IPS-18c (cell line): ENCODE measurements around the gene DIABLO.
"Not testable (repeated sequence)": the region's sequence is repeated elsewhere in the genome, so short reads cannot be mapped to it uniquely, and the experiment has no call there.

Experiments used
- H3K4me3 ChIP-seq: 2 replicates; pipeline ENCODE4 v1.7.0; 2013; ENCODE audit warnings: low read depth, mild to moderate bottlenecking, low read length, moderate library complexity; ENCODE audit not compliant: insufficient read depth
- H3K9me3 ChIP-seq: one replicate; pipeline ENCODE4 v1.6.1; 2013; ENCODE audit warnings: mild to moderate bottlenecking, low read length, moderate library complexity; ENCODE audit not compliant: control insufficient read depth, insufficient read depth

Gene DIABLO

DNA sequence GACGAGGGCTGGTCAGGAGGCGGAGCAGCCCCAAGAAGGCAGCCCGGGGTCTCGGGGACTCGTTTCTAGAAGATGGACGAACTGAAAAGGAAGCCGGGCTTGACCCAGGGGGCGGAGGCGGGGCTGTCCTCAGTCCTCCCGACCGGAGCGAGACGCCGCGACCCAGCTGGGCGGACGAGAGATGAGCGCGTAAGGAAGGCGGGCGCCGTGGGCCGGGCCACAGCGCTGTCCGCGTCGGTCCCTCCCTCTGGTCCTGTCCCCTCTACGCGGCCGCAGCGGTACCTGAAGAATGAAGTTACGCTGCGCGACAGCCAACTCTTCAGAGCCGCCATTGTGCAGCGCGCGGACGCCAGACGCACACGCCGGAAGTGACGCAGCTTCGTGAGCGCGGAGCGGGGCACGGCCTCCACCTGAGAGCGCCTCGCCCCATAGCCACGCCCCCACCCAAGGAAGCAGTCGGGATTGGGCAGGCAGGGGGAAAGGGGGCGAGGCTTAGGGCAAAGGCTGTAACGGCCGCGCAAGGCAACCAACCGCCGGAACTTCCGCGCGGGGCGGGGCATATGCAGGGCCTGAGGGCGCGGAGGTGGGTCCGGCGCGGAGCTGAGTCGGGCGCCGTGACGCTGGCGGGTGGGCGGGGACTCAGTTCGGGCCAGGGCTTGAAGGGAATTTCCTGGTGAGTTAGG is at the start of gene DIABLO:
Gene DIABLO, minus strand, starts transcription at position 370 of the 683 bp plus-strand sequence. Its CDS starts 38 bp downstream, at position 332.
- peak within 1 kb of the TSS; percentile 100 for H3K4me3 ChIP-seq
- H3K9me3 ChIP-seq = no peaks in the 10 kb centered on the region

GRCh38 chr12:122275459-122275858 is 49.6 kb upstream of the DIABLO start:
- Histone ChIP-seq H3K9me3 (no peaks in the 10 kb centered on the region), H3K4me3 (no peak overlapping the region)

DNA sequence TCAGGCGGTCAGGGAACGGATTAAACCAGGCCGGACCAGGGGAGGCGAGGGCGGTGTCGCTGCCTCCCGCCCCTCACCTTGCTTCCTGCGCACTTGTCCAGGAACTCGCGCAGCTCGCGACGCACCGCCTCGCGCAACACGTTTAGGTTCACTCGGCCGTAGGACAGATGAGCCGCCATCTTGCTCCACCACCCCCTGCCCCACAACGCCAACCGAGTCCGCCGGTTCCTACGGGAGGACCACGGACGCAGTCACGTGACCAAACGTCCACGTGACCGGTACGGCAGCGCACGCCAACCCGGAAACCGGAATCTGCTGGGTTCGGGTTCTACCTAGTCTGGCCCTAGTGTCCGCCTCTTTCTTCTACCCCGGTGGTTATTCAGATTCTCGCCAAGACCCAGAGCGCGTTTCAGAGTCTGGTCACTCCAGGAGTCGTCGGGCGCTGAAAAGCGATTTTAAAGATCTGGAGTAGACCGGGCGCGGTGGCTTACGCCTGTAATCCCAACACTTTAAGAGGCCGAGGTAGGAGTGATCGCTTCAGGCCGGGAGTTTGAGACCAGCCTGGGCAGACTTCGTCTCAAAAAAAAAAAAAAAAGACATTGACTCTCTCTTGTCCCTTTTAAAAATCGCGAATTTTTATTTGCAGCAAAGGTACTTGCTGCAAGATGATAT is 40.5 kb upstream of the DIABLO start, which contains the start of gene VPS33A:
Gene VPS33A, minus strand, starts transcription at position 265 of the 672 bp plus-strand sequence. Its CDS starts 86 bp downstream, at position 179.
- peak within 1 kb of the TSS; percentile 79 for H3K4me3 ChIP-seq
- no peaks in the 10 kb centered on the region for H3K9me3 ChIP-seq

DNA sequence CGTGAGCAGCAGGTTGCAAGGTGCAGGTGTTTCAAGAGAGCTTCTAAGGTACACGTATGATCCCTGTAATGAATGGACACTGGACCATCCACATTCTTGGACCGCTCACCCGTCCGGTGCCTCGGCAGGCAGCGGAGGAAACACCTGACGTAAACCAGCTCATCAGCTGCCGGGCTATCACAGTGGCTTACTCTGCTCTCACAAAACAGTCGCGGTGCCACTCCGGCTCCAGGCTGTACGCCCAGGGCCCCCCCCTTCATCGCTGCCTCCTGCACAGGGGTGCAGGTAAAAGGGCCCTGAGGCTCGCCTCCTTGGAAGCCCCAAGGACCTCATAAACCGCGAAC is 40.0 kb upstream of the DIABLO start:
- no peaks in the 10 kb centered on the region for H3K9me3 ChIP-seq
- peak overlapping the region; percentile 79 for H3K4me3 ChIP-seq

DNA sequence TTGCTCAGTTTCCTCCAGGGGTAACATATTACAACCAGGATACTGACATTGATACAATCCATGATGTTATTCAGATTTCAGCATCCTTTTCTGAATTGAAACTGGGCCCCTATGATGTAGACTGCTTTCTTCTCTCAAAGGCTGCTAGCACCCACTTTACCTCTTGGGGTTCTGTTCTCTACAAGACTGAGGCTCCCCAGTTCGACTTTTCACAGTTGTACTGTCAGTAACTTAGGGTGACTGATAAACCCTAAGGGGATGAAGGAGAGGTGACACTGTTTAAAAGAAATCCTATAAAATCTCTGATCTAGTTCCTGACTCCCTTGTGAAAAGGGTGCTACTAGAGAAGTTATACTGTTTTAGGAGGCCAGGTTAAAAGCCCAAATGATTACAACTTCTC is 39.6 kb upstream of the DIABLO start:
- peak overlapping the region; percentile 79 for H3K4me3 ChIP-seq
- no peaks in the 10 kb centered on the region for H3K9me3 ChIP-seq

- H3K4me3 ChIP-seq, H3K9me3 ChIP-seq: not testable (repeated sequence)
Measured at GRCh38 chr12:122260735-122261134, 34.9 kb upstream of the DIABLO start.

- not testable (repeated sequence) for H3K9me3 ChIP-seq, H3K4me3 ChIP-seq
Measured at GRCh38 chr12:122258939-122259338, 33.1 kb upstream of the DIABLO start.

DNA sequence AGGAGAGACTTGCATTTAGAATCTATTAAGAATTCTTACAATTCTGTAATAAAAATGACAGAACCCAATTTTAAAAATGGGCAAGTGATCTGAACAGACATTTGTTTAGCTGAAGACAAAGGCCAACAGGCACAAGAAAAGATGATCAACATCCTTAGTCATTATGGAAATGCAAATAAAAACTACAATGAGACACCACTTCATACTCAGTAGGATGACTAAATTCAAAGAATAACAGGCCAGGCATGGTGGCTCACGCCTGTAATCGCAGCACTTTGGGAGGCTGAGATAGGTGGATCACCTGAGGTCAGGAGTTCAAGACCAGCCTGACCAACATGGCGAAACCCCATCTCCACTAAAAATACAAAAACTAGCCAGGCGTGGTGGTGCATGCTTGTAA is 32.6 kb upstream of the DIABLO start:
- H3K9me3 ChIP-seq, H3K4me3 ChIP-seq: not testable (repeated sequence)

GRCh38 chr12:122250536-122250935 is 24.7 kb upstream of the DIABLO start:
- Histone ChIP-seq H3K9me3 (no peaks in the 10 kb centered on the region), H3K4me3 (no peak overlapping the region)

DNA sequence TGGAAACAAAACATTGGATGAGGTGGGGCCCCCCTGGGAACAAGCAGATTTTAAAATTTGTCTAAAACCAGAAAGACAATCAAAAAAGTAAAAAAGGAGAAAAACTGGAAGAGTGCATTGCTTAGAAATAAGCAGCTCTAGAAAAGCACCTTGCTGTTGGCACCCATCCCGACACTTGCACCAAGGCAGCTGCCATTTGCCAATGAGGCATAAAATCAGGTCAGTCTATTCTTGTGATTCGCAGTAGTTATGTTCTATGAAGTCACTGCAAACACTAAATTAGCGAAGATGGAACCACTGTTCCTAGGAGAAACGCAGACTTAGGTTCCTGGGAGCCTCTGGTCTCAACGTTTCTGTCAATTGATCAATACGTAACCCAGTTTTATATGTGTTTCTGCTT is 24.2 kb upstream of the DIABLO start:
- H3K9me3 ChIP-seq = no peaks in the 10 kb centered on the region
- H3K4me3 ChIP-seq = no peak overlapping the region

DNA sequence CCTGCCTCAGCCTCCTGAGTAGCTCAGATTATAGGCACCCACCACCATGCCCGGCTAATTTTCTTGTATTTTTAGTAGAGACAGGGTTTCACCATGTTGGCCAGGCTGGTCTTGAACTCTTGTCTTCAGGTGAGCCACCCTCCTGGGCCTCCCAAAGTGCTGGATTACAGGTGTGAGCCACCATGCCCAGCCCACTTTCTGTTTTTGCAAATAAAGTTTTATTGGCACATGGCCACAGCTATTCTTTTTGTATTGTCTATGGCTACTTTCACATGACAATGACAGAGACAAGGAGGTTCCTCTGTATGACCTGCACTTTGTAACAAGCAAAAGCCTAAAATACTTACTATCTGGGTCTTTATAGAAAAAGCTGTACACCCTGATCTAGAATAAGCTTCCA is 19.7 kb upstream of the DIABLO start:
- Histone ChIP-seq H3K4me3 (no peak overlapping the region), H3K9me3 (no peaks in the 10 kb centered on the region)

GRCh38 chr12:122244565-122245371 is 18.9 kb upstream of the DIABLO start:
- Histone ChIP-seq H3K4me3 (no peak overlapping the region), H3K9me3 (no peaks in the 10 kb centered on the region)

GRCh38 chr12:122243965-122244364 is 18.1 kb upstream of the DIABLO start:
- no peaks in the 10 kb centered on the region for H3K9me3 ChIP-seq
- H3K4me3 ChIP-seq = no peak overlapping the region

DNA sequence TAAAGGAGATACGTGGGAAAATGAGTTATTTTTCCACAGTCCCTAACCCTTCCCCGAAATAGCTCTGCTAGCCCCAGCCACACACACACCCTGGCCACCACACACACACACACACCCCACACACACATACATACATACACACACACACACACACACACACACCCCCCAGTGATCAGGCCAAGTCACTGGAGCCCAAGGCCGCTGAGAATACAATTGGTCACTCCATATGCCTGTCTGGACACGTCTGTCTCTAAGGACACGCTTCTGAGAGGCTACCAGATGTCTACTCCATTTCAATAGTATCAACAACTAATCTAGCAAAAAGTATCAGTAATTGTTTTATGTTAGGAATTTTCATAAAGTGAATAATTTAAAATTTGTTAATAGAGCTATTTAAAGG is 13.0 kb upstream of the DIABLO start:
- Histone ChIP-seq H3K4me3 (no peak overlapping the region), H3K9me3 (no peaks in the 10 kb centered on the region)

GRCh38 chr12:122235741-122236140 is 9.9 kb upstream of the DIABLO start:
- no peak overlapping the region for H3K4me3 ChIP-seq
- no peaks in the 10 kb centered on the region for H3K9me3 ChIP-seq

GRCh38 chr12:122232691-122233090 is 6.8 kb upstream of the DIABLO start:
- no peaks in the 10 kb centered on the region for H3K9me3 ChIP-seq
- H3K4me3 ChIP-seq = no peak overlapping the region

DNA sequence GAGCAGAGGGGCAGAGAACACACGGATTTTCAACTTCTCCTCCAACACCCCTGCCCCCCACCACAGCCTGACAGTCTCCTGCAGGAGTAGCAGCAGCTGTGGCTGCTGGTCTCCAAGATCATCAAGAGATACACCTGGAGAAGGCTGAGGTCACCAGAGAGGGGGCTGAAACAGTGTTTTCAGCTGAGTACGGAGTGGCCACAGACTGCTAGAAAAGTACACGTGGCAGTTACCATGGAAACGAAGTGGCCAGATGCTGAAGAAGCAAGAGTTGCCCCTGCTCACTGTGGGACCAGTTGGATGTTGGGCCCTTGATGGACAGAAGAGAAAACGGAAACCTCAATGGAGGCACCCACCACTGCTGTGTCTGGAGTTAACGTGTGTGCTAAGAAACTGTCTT is 4.9 kb upstream of the DIABLO start:
- H3K9me3 ChIP-seq = no peaks in the 10 kb centered on the region
- H3K4me3 ChIP-seq = no peak overlapping the region

GRCh38 chr12:122228092-122228491 is 2.2 kb upstream of the DIABLO start:
- Histone ChIP-seq H3K4me3 (no peak overlapping the region), H3K9me3 (no peaks in the 10 kb centered on the region)
